GM12891 (cell line): ENCODE results near the gene RAC2.

Experiments
- DNase-seq: peaks from one replicate; pipeline ENCODE4 v3.0.0; 2011; ENCODE audit warnings: low spot score; ENCODE audit not compliant: insufficient read length
- FAIRE-seq: peaks from 2 replicates; lab custom pipeline; 2011; peaks lifted over from hg19 to GRCh38; lab: Jason Lieb, UNC
- PAX5 ChIP-seq: IDR thresholded peaks from 2 replicates; pipeline ENCODE4 v1.6.1; 2011; ENCODE audit warnings: low read length, moderate library complexity, mild to moderate bottlenecking; ENCODE audit not compliant: insufficient read depth, severe bottlenecking
- POLR2A ChIP-seq: IDR thresholded peaks from 2 replicates; pipeline ENCODE4 v1.6.1; 2011; ENCODE audit warnings: low read depth, low read length, control low read depth
- POLR2AphosphoS5 ChIP-seq: IDR thresholded peaks from 2 replicates; pipeline ENCODE4 v1.6.1; 2011; ENCODE audit warnings: low read depth, low read length, control low read depth
- POU2F2 ChIP-seq: IDR thresholded peaks from 2 replicates; pipeline ENCODE4 v1.6.1; 2011; ENCODE audit warnings: low read depth, mild to moderate bottlenecking, control low read depth, low read length, moderate library complexity
- SPI1 ChIP-seq: IDR thresholded peaks from 2 replicates; pipeline ENCODE4 v1.6.1; 2011; ENCODE audit warnings: low read depth, low read length, control low read depth
- TAF1 ChIP-seq: IDR thresholded peaks from 2 replicates; pipeline ENCODE4 v1.6.1; 2011; ENCODE audit warnings: low read depth, low read length, control low read depth

The RAC2 gene

GRCh38 chr22:37230673-37231405, 13.2 kb downstream of the RAC2 start:
- FAIRE-seq: peak; percentile 96
- TF ChIP-seq PAX5: no peak
- no peak for TF ChIP-seq POLR2A
- no peak for TF ChIP-seq POU2F2
- no peak for TF ChIP-seq POLR2AphosphoS5
- no peak for TF ChIP-seq SPI1
- no peak for TF ChIP-seq TAF1

GRCh38 chr22:37229805-37230672, 14.0 kb downstream of the RAC2 start:
- TF ChIP-seq POU2F2 (peak; percentile 62; the same call in 1 of the 2 replicates), PAX5 (no peak), SPI1 (0 out of 2 replicates have a peak, but pooled peaks have one; percentile 14), POLR2A (peak; percentile 68), TAF1 (peak; percentile 36; the same call in 1 of the 2 replicates), POLR2AphosphoS5 (peak; percentile 58; the same call in 1 of the 2 replicates)
- DNase-seq: peak; percentile 88
- no peak for FAIRE-seq

More at GRCh38 chr22:37230673-37231405, 13.2 kb downstream of the RAC2 start:
- peak; percentile 61 for DNase-seq

DNA sequence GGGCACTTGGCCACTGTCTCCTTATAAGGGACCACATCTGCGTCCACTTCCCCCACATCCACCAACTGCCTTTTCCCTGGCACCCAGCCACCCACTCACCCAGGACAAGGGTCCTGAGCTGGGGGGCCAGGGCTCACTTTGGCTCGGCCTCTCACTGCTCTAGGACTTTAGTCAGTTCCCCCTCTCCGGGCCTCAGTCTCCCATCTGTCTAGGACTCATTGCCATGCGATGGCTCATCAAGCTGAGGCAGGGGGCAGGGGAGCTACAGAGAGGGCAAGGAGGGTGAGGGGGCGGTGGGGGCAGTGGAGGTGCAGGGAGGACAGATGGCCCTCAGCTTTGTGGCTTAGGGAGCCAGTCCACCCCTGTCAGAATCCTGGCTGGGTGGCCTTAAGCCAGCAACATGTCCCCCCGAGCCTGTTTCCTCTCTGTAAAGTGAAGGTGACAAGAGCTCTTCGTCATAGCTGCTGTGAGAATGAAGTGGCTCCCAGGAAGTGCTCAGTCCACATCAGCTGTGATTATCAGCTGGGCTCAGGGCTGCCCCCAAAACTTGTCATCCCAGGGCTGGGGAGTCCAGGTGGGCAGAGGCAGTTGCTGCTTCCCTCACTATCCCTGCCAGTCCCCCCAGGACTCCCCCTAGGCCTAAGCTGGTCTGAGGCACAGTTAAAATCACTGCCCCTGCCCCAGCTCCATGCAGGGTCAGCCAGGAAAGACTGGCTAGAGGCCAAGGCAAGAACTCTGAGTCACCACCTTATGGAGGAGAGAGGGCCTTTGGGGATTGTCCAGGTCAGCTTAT, 14.9 kb downstream of the RAC2 start:
- FAIRE-seq (no peak), DNase-seq (no peak)
- no peak for TF ChIP-seq PAX5
- TF ChIP-seq TAF1: no peak
- TF ChIP-seq POU2F2: no peak
- TF ChIP-seq POLR2AphosphoS5: no peak
- no peak for TF ChIP-seq POLR2A
- TF ChIP-seq SPI1: no peak

DNA sequence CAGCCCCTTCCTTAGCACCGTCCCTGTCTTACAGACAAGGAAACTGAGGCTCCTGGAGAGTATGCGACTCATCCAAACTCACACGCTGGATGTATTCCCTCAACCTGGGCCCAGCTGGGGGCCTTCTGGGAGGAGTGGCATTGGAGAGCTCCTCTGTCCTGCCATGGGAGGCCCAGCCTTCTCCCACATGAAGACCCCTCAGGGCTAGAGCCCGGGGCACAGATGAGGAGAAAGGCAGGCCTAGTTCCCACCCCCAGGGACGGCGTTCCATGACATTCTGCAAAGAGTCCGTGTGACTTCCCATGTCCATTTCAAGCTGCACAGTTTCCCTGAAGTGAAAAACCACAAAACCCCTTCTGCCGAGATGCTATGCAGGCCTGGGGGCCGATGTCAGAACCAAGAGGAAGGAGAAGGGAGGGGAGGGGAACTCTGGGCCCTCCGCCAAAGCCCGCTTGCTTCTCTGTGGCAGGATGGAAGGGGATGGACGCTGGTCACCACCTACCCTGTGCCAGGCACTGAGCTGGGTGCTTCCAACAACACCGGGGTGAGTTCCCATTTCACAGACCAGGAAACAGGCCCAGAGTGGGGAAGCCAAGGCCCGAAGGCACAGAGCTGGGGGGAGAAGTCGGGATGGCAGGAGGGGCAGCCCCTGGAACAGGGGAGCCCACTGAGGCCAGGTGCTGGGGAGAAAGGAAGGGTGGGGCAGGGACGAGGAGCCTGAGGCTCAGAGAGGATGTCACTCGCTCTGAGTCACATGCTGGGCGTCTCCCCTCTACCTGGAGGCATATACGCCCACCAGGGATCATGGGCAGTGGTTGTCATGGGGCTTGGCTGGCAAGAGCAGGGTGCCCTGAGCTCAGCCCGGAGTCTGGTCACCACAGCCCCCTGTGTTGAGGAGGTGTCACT, 15.7 kb downstream of the RAC2 start:
- DNase-seq (no peak), FAIRE-seq (peak; percentile 77)
- TF ChIP-seq TAF1: no peak
- TF ChIP-seq POLR2A: peak; percentile 19; the same call in 1 of the 2 replicates

DNA sequence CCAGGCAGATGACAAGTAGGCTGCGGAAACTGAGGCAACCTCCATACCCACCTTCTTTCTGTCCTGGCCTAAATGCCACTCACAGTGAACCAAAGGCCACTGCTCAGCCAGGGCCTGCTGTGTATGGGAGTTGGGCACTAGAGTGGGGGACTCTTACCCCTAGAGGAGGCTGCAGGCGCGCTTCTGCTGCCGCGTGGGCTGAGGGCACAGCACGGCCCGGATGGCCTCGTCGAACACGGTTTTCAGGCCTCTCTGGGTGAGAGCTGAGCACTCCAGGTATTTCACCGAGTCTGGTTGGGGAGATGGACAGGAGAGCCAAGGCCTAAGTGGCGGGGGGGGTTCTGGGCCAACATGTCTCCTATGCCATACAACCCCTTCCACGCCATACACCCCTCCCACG, 17.6 kb downstream of the RAC2 start:
- FAIRE-seq: no peak
- no peak for DNase-seq
- TF ChIP-seq PAX5 (no peak), SPI1 (no peak), TAF1 (no peak), POLR2A (no peak), POU2F2 (no peak)

GRCh38 chr22:37226087-37226486, 18.0 kb downstream of the RAC2 start:
- FAIRE-seq: peak; percentile 72
- no peak for DNase-seq
- TF ChIP-seq PAX5 (no peak), TAF1 (no peak), POLR2AphosphoS5 (no peak), POU2F2 (no peak), POLR2A (no peak), SPI1 (no peak)

DNA sequence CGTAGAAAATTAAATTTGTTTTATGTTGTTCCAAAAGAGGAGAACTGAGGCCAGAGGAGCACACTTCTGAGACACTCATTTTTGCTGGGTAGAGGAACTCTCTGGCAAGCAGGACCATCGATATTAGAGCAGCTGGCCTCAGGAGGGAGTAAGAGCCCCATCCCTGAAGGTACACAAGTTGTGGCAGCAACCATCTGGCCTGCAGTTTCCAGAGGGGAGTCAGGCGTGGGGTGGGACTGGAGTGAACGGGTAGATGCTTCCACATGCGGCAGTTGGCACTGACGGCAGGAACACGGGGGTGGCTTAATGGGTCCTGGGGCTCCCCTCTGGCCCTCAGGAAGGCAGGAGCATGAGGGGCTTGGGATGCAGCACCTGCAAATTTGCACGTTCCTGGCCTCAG, 18.6 kb downstream of the RAC2 start:
- FAIRE-seq (peak; percentile 69), DNase-seq (no peak)
- no peak for TF ChIP-seq POU2F2
- TF ChIP-seq SPI1: no peak

DNA sequence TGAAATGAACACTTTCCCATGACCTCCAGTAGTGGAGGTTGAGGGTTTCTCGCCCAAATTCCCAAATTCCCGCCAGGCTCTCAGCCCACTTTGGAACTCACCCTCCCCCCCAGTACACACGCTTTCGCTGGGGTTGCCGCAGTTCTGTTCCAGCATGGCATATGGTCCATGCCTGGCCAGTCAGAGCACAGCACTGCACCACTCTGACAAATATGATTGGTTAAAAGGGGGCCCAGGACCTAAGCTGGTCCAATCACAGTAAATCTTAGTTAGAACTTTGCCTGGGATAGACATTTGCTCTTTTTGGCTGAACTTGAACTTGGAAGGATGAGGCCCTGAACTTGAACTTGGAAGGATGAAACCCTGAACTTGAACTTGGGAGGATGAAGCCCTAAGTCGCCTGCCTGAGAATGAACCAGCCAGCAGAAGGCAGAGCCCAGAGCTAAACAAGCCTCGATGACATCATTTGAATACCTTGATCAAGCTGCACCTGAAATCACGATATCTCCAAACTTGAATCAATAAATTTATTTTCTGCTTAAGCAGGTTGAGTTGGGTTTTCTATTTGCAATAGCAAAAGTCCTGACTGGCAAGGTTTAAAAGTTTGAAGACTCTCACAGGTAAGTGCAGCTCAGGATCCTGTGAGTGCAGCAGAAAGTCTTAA, 19.2 kb downstream of the RAC2 start:
- FAIRE-seq (no peak), DNase-seq (no peak)
- no peak for TF ChIP-seq PAX5

DNA sequence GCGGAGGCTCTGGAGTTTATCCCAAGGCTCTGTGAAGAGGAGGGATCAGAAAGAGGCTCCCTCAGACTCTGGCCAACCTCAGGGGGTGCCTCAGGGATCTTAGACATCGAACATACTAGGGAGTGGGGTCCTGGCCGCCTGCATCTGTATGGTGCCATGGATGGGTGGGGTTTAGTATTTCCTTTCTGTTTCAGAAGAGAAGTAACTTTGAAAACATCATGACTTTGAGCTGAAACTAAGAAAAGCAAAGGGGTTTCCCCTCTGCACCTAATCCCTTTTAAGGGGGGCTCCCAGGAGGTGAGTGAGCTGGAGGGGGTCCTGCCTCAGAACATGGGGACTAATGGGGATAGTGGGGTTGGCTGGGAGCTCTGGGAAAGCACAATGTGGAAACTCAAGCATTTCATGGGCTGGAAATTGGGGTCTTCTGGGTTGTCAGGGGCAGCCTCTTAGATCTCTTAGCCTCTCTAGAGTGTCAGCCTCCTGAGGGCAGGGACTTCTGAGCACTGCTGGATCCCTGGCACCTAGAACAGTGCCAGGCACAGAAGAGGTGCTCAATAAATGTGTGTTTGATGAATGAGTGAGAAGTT, 20.0 kb downstream of the RAC2 start:
- FAIRE-seq (peak; percentile 87), DNase-seq (no peak)
- TF ChIP-seq SPI1 (peak; percentile 57), TAF1 (no peak)
